Diencephalon (tissue), 1 donor: ENCODE data around the gene ZDHHC16. TPM values are rescaled to one million over a fixed set of nuclear protein-coding genes. Genes with fewer than 3 reads are reported as not detected.

ENCODE experiments used
- small RNA-seq: library from RNA; depleted of rRNA; stranded (forward); fragments of <200 nt; gene quantifications from one replicate; pipeline ENCODE3, GENCODE V24; 2014
- total RNA-seq: library from RNA; depleted of rRNA; stranded (reverse); fragments of >200 nt; gene quantifications from one replicate; pipeline ENCODE4 v1.2.3, GENCODE V29; 2014

Gene ZDHHC16
- 29.5 TPM for total RNA-seq

GRCh38 chr10:97445722-97446639 is at the start of gene ZDHHC16, which contains the start of gene EXOSC1:
Gene ZDHHC16, plus strand, starts transcription at chr10:97446175. Its CDS starts 5,501 bp downstream, at chr10:97451676.
Gene EXOSC1, minus strand, starts transcription at chr10:97446006. Its CDS starts 21 bp downstream, at chr10:97445985.

GRCh38 chr10:97400665-97401454 is 45.1 kb upstream of the ZDHHC16 start, which contains the start of gene RRP12:
Gene RRP12, minus strand, starts transcription at chr10:97401340. Its CDS starts 109 bp downstream, at chr10:97401231.

GRCh38 chr10:97425964-97426775 is 19.8 kb upstream of the ZDHHC16 start, which contains the start of gene PGAM1:
Gene PGAM1, plus strand, starts transcription at chr10:97426191. Its CDS starts 117 bp downstream, at chr10:97426308.

GRCh38 chr10:97498076-97498840 is 52.3 kb downstream of the ZDHHC16 start, which contains the start of gene MMS19:
Gene MMS19, minus strand, starts transcription at chr10:97498422. Its CDS starts 38 bp downstream, at chr10:97498384.

GRCh38 chr10:97498841-97499560 is 53.0 kb downstream of the ZDHHC16 start, which contains the start of gene UBTD1:
Gene UBTD1, plus strand, starts transcription at chr10:97498924. Its CDS starts 280 bp downstream, at chr10:97499204.

Small RNAs within 50 kb of the gene (small RNA-seq; reads per million reads assigned to genes)
- not detected for gene RF00019

Other genes starting within 250 kb of the ZDHHC16 start
- gene ARHGAP19, start 153.5 kb upstream of the ZDHHC16 start, total RNA-seq, result 13.1 TPM
- gene FRAT1, start 126.9 kb upstream of the ZDHHC16 start, total RNA-seq, result 6.0 TPM
- gene FRAT2, start 111.4 kb upstream of the ZDHHC16 start, total RNA-seq, result 12.7 TPM
- 12.7 TPM for gene RRP12, start 44.8 kb upstream of the ZDHHC16 start, total RNA-seq
- gene PGAM1, start 20.0 kb upstream of the ZDHHC16 start, total RNA-seq, result 226 TPM
- 43.4 TPM for gene EXOSC1, start 169 bp upstream of the ZDHHC16 start, total RNA-seq
- 59.7 TPM for gene MMS19, start 52.2 kb downstream of the ZDHHC16 start, total RNA-seq
- gene UBTD1, start 52.7 kb downstream of the ZDHHC16 start, total RNA-seq, result 6.0 TPM
- 0.46 TPM for gene ANKRD2, start 126.6 kb downstream of the ZDHHC16 start, total RNA-seq
- 2.5 TPM for gene HOGA1, start 138.2 kb downstream of the ZDHHC16 start, total RNA-seq
- gene C10orf62, start 143.5 kb downstream of the ZDHHC16 start, total RNA-seq, result 0.23 TPM
- 45.2 TPM for gene MORN4, start 187.3 kb downstream of the ZDHHC16 start, total RNA-seq
- gene PI4K2A, start 194.5 kb downstream of the ZDHHC16 start, total RNA-seq, result 15.7 TPM
- 4.2 TPM for gene AVPI1, start 241.1 kb downstream of the ZDHHC16 start, total RNA-seq